ENCODE data around the gene RNF2. TPM values are rescaled to one million over a fixed set of nuclear protein-coding genes. Genes with fewer than 3 reads are reported as not detected.

The RNF2 gene
- total and polyA plus RNA-seq, 2 of the 13 experiments (the other 11 are each of a cell fraction or from before 2014, with no cell fraction given), result 19.3 to 21.7 TPM

- TF ChIP-seq ZFP41 (CRISPR knock-in tag; IDR thresholded peaks at IDR 0.05; ENCODE audit: borderline replicate concordance), result no peak
- TF ChIP-seq SAFB2 (CRISPR knock-in tag; IDR thresholded peaks at IDR 0.05; ENCODE audit: borderline replicate concordance, low read depth), result no peak
- TF ChIP-seq PAX8 (CRISPR knock-in tag; IDR thresholded peaks at IDR 0.05; ENCODE audit: borderline replicate concordance), result no peak
- no peak for TF ChIP-seq U2AF1 (optimal IDR thresholded peaks at IDR 0.05; ENCODE audit: low read depth, low read length)
- no peak for TF ChIP-seq MTF1 (CRISPR knock-in tag; IDR thresholded peaks at IDR 0.05)
- peak; percentile 71; the same call in 1 of the 2 replicates for TF ChIP-seq KMT2A (CRISPR knock-in tag; IDR thresholded peaks at IDR 0.05)
- TF ChIP-seq DBP (CRISPR knock-in tag; IDR thresholded peaks at IDR 0.05; ENCODE audit: not compliant biosample characterization), result no peak
- no peak for TF ChIP-seq ZNF33A (CRISPR knock-in tag; IDR thresholded peaks at IDR 0.05; ENCODE audit: borderline replicate concordance)
- TF ChIP-seq GATAD1 (CRISPR knock-in tag; IDR thresholded peaks at IDR 0.05), result no peak
- TF ChIP-seq NFIB (CRISPR knock-in tag; IDR thresholded peaks at IDR 0.05; ENCODE audit: borderline replicate concordance), result no peak
- TF ChIP-seq GABPA (IDR thresholded peaks at IDR 0.05; ENCODE audit: low read depth, low read length), result no peak
- no peak for TF ChIP-seq GABPA (CRISPR knock-in tag; IDR thresholded peaks at IDR 0.05; ENCODE audit: low read depth)
- TF ChIP-seq MEIS2 (CRISPR knock-in tag; IDR thresholded peaks at IDR 0.05), result 0 out of 2 replicates have a peak, but pooled peaks have one; percentile 46
- TF ChIP-seq ZNF629 (CRISPR knock-in tag; conservative IDR thresholded peaks at IDR 0.05), result no peak
- TF ChIP-seq MXD4 (CRISPR knock-in tag; IDR thresholded peaks at IDR 0.05), result peak; percentile 71
- 0 out of 2 replicates have a peak, but pooled peaks have one; percentile 11 for TF ChIP-seq E2F1 (CRISPR knock-in tag; IDR thresholded peaks at IDR 0.05)
- TF ChIP-seq ZNF670 (CRISPR knock-in tag; IDR thresholded peaks at IDR 0.05; ENCODE audit: borderline replicate concordance), result no peak
- TF ChIP-seq ZNF773 (CRISPR knock-in tag; IDR thresholded peaks at IDR 0.05; ENCODE audit: borderline replicate concordance), result peak; percentile 82; the same call in 1 of the 2 replicates
- no peak for TF ChIP-seq E2F2 (CRISPR knock-in tag; IDR thresholded peaks at IDR 0.05; ENCODE audit: borderline replicate concordance)
- TF ChIP-seq ZNF562 (CRISPR knock-in tag; IDR thresholded peaks at IDR 0.05; ENCODE audit: borderline replicate concordance), result no peak
- no peak for TF ChIP-seq TCF7 (IDR thresholded peaks at IDR 0.05; ENCODE audit: low read depth)
- TF ChIP-seq ZNF501 (CRISPR knock-in tag; IDR thresholded peaks at IDR 0.05), result no peak
- TF ChIP-seq ZFP36L2 (CRISPR knock-in tag; IDR thresholded peaks at IDR 0.05), result no peak
- TF ChIP-seq ZNF761 (CRISPR knock-in tag; conservative IDR thresholded peaks at IDR 0.05), result no peak
- no peak for TF ChIP-seq ATM (IDR thresholded peaks at IDR 0.05; ENCODE audit: borderline replicate concordance)
- no peak for TF ChIP-seq HDAC6 (IDR thresholded peaks at IDR 0.05; ENCODE audit: low read depth, low read length)
- peak; percentile 81 for TF ChIP-seq ZNF546 (CRISPR knock-in tag; conservative IDR thresholded peaks at IDR 0.05)
- TF ChIP-seq ZNF7 (CRISPR knock-in tag; IDR thresholded peaks at IDR 0.05), result 0 out of 2 replicates have a peak, but pooled peaks have one; percentile 20
These were observed at the start of gene RNF2 (continued) for GRCh38 chr1:185044981-185045813.

Data from HepG2 (cell line).